IPS-20b (cell line): ENCODE measurements around the gene SGMS1.
"Not testable (repeated sequence)": the region's sequence is repeated elsewhere in the genome, so short reads cannot be mapped to it uniquely, and the experiment has no call there.

Experiments used
- H3K27ac ChIP-seq: one replicate; pipeline ENCODE4 v1.5.1; 2013; ENCODE audit warnings: low read length
- H3K27me3 ChIP-seq: 2 replicates; pipeline ENCODE4 v1.6.1; 2013; ENCODE audit warnings: mild to moderate bottlenecking, low read length, inconsistent platforms; ENCODE audit not compliant: insufficient read depth
- H3K36me3 ChIP-seq: 2 replicates; pipeline ENCODE4 v1.6.1; 2013; ENCODE audit warnings: low read depth, mild to moderate bottlenecking, inconsistent platforms, low read length, moderate library complexity; ENCODE audit not compliant: insufficient read depth
- H3K4me1 ChIP-seq: 2 replicates; pipeline ENCODE4 v1.6.1; 2013; ENCODE audit warnings: mild to moderate bottlenecking, control low read depth, inconsistent platforms, low read length, moderate library complexity; ENCODE audit not compliant: insufficient read depth
- H3K4me3 ChIP-seq: 2 replicates; pipeline ENCODE4 v1.5.1; 2013; ENCODE audit warnings: mild to moderate bottlenecking, low read length, inconsistent platforms
- H3K9ac ChIP-seq: 2 replicates; pipeline ENCODE4 v1.6.1; 2013; ENCODE audit warnings: low read depth, mild to moderate bottlenecking, inconsistent platforms, low read length, moderate library complexity
- H3K9me3 ChIP-seq: 2 replicates; pipeline ENCODE4 v1.6.1; 2013; ENCODE audit warnings: mild to moderate bottlenecking, low read depth, low read length, inconsistent platforms; ENCODE audit not compliant: insufficient read depth

Gene SGMS1

GRCh38 chr10:50536617-50537240 lies 87.0 kb downstream of the SGMS1 start:
- no peak overlapping the region for H3K4me3 ChIP-seq
- H3K27ac ChIP-seq = no peak overlapping the region
- H3K9ac ChIP-seq = no peak overlapping the region
- no peaks in the 10 kb centered on the region for H3K9me3 ChIP-seq
- H3K27me3 ChIP-seq = no peaks in the 10 kb centered on the region
- H3K36me3 ChIP-seq = no peaks in the 10 kb centered on the region
- H3K4me1 ChIP-seq = 0 out of 2 replicates have a peak, but pooled peaks cover 2% of the 10 kb centered on the region

- H3K27ac ChIP-seq, H3K9ac ChIP-seq: not testable (repeated sequence)
These were observed 88.9 kb downstream of the SGMS1 start for GRCh38 chr10:50534748-50535376.

GRCh38 chr10:50533296-50533695 lies 90.5 kb downstream of the SGMS1 start:
- Histone ChIP-seq H3K27ac (no peak overlapping the region), H3K4me3 (no peak overlapping the region), H3K4me1 (0 out of 2 replicates have a peak, but pooled peaks cover 2% of the 10 kb centered on the region), H3K36me3 (no peaks in the 10 kb centered on the region), H3K27me3 (no peaks in the 10 kb centered on the region), H3K9ac (no peak overlapping the region), H3K9me3 (no peaks in the 10 kb centered on the region)

More at GRCh38 chr10:50534748-50535376, 88.9 kb downstream of the SGMS1 start:
- H3K27me3 ChIP-seq, H3K4me3 ChIP-seq, H3K4me1 ChIP-seq, H3K9me3 ChIP-seq, H3K36me3 ChIP-seq: not testable (repeated sequence)

- Histone ChIP-seq H3K36me3 (no peaks in the 10 kb centered on the region), H3K4me1 (no peaks in the 10 kb centered on the region), H3K9ac (no peak overlapping the region), H3K27ac (no peak overlapping the region), H3K27me3 (no peaks in the 10 kb centered on the region), H3K4me3 (no peak overlapping the region), H3K9me3 (no peaks in the 10 kb centered on the region)
These were observed 92.2 kb downstream of the SGMS1 start for GRCh38 chr10:50531388-50532077.

GRCh38 chr10:50529660-50530059 lies 94.1 kb downstream of the SGMS1 start:
- Histone ChIP-seq H3K27me3 (no peaks in the 10 kb centered on the region), H3K27ac (no peak overlapping the region), H3K36me3 (no peaks in the 10 kb centered on the region), H3K9ac (no peak overlapping the region), H3K9me3 (no peaks in the 10 kb centered on the region), H3K4me1 (peaks cover 15% of the 10 kb centered on the region; the same call in 1 of the 2 replicates), H3K4me3 (no peak overlapping the region)

GRCh38 chr10:50528206-50528605 lies 95.5 kb downstream of the SGMS1 start:
- Histone ChIP-seq H3K27me3 (no peaks in the 10 kb centered on the region), H3K36me3 (no peaks in the 10 kb centered on the region), H3K9me3 (no peaks in the 10 kb centered on the region), H3K4me3 (no peak overlapping the region), H3K27ac (no peak overlapping the region), H3K9ac (no peak overlapping the region), H3K4me1 (peaks cover 30% of the 10 kb centered on the region; the same call in 1 of the 2 replicates)

GRCh38 chr10:50527442-50528043 lies 96.2 kb downstream of the SGMS1 start:
- Histone ChIP-seq H3K4me1 (peaks cover 36% of the 10 kb centered on the region; the same call in 1 of the 2 replicates), H3K4me3 (no peak overlapping the region), H3K27ac (no peak overlapping the region), H3K27me3 (no peaks in the 10 kb centered on the region), H3K9me3 (no peaks in the 10 kb centered on the region), H3K9ac (no peak overlapping the region), H3K36me3 (no peaks in the 10 kb centered on the region)

- no peaks in the 10 kb centered on the region for H3K36me3 ChIP-seq
- H3K27me3 ChIP-seq = no peaks in the 10 kb centered on the region
- H3K9me3 ChIP-seq = no peaks in the 10 kb centered on the region
- H3K4me1 ChIP-seq = peaks cover 38% of the 10 kb centered on the region; the same call in 1 of the 2 replicates
- H3K9ac ChIP-seq = no peak overlapping the region; the same call in 1 of the 2 replicates
- no peak overlapping the region for H3K4me3 ChIP-seq
- no peak overlapping the region for H3K27ac ChIP-seq
These were observed 97.6 kb downstream of the SGMS1 start for GRCh38 chr10:50526185-50526584.

- Histone ChIP-seq H3K36me3 (no peaks in the 10 kb centered on the region), H3K9ac (no peak overlapping the region)
These were observed 100.4 kb downstream of the SGMS1 start for GRCh38 chr10:50523357-50523756.

GRCh38 chr10:50522908-50523307 lies 100.8 kb downstream of the SGMS1 start:
- no peaks in the 10 kb centered on the region for H3K9me3 ChIP-seq
- no peak overlapping the region for H3K27ac ChIP-seq

More at GRCh38 chr10:50523357-50523756, 100.4 kb downstream of the SGMS1 start:
- no peak overlapping the region for H3K4me3 ChIP-seq
- no peak overlapping the region for H3K27ac ChIP-seq
- H3K27me3 ChIP-seq = no peaks in the 10 kb centered on the region
- peaks cover 38% of the 10 kb centered on the region; the same call in 1 of the 2 replicates for H3K4me1 ChIP-seq
- no peaks in the 10 kb centered on the region for H3K9me3 ChIP-seq

GRCh38 chr10:50520115-50520514 lies 103.6 kb downstream of the SGMS1 start:
- Histone ChIP-seq H3K36me3 (no peaks in the 10 kb centered on the region), H3K9ac (no peak overlapping the region), H3K27ac (no peak overlapping the region), H3K4me3 (no peak overlapping the region), H3K4me1 (peaks cover 27% of the 10 kb centered on the region; the same call in 1 of the 2 replicates), H3K27me3 (no peaks in the 10 kb centered on the region), H3K9me3 (no peaks in the 10 kb centered on the region)

More at GRCh38 chr10:50522908-50523307, 100.8 kb downstream of the SGMS1 start:
- Histone ChIP-seq H3K36me3 (no peaks in the 10 kb centered on the region), H3K27me3 (no peaks in the 10 kb centered on the region), H3K9ac (no peak overlapping the region), H3K4me1 (peaks cover 38% of the 10 kb centered on the region; the same call in 1 of the 2 replicates), H3K4me3 (no peak overlapping the region)
